SK-N-SH treated with all-trans-retinoic acid at 6 μM for 48 hours (cell line): Measurements from ENCODE around the gene IL5.
"Not testable (repeated sequence)": the region's sequence is repeated elsewhere in the genome, so short reads cannot be mapped to it uniquely, and the experiment has no call there.

Experiments
- PATZ1 ChIP-seq: fragments of 250-450 bp; sonication (Bioruptor Pico); IDR thresholded peaks from 2 replicates; pipeline ENCODE4 v1.8.0; 2020; ENCODE audit warnings: mild to moderate bottlenecking, moderate library complexity, borderline replicate concordance
- POU6F1 ChIP-seq: fragments of 250-450 bp; sonication (Bioruptor Pico); IDR thresholded peaks from 2 replicates; pipeline ENCODE4 v1.8.0; 2021; ENCODE audit warnings: low read depth, mild to moderate bottlenecking, moderate library complexity, borderline replicate concordance
- PPARA ChIP-seq: fragments of 250-450 bp; sonication (Bioruptor Pico); IDR thresholded peaks from 2 replicates; pipeline ENCODE4 v1.5.0; 2020; ENCODE audit warnings: mild to moderate bottlenecking, borderline replicate concordance
- SNAI2 ChIP-seq: fragments of 250-450 bp; sonication (Bioruptor Pico); IDR thresholded peaks from 2 replicates; pipeline ENCODE4 v1.5.0; 2020; ENCODE audit warnings: mild to moderate bottlenecking, moderate library complexity
- ZFP3 ChIP-seq: fragments of 250-450 bp; sonication (Bioruptor Pico); IDR thresholded peaks from 2 replicates; pipeline ENCODE4 v1.5.0; 2020; ENCODE audit warnings: mild to moderate bottlenecking, moderate library complexity
- ZNF8 ChIP-seq: fragments of 450-650 bp; formaldehyde crosslinking; IDR thresholded peaks from 2 replicates; pipeline ENCODE4 v1.5.0; 2020; ENCODE audit warnings: mild to moderate bottlenecking, moderate library complexity

GRCh38 chr5:132548834-132549233, 5.5 kb upstream of the IL5 start:
- TF ChIP-seq PATZ1, POU6F1, ZNF8, SNAI2, ZFP3, PPARA (CRISPR knock-in tag): not testable (repeated sequence)
